Breast epithelium (tissue), 3 donors: ENCODE results near the gene CLSTN2.

Experiments used
- CTCF ChIP-seq, 3 donors: fragments of 450-650 bp; IDR thresholded peaks; one replicate each; pipeline ENCODE4 v1.5.1; 2016 to 2017; ENCODE audit warnings: antibody characterized with exemption in 3 of 3, mild to moderate bottlenecking in 3 of 3, moderate library complexity in 3 of 3
- POLR2A ChIP-seq: fragments of 450-650 bp; IDR thresholded peaks from one replicate; pipeline ENCODE4 v1.6.1; 2016; ENCODE audit warnings: antibody characterized with exemption, mild to moderate bottlenecking, moderate library complexity
- POLR2AphosphoS5 ChIP-seq, 3 donors: sonication (generic); formaldehyde crosslinking; IDR thresholded peaks; one replicate each; pipeline ENCODE4 v1.6.1; 2017; ENCODE audit warnings: antibody characterized with exemption in 3 of 3

- TF ChIP-seq CTCF (IDR thresholded peaks at IDR 0.05) (no peak), POLR2A (no peak), POLR2AphosphoS5 (IDR thresholded peaks at IDR 0.05) (no peak)
These were observed 264.0 kb downstream of the CLSTN2 start for GRCh38 chr3:140199008-140199407.
